ENCODE measurements around the gene OSMR. TPM values are rescaled to one million over a fixed set of nuclear protein-coding genes. Genes with fewer than 3 reads are reported as not detected.

OSMR gene
- total and polyA plus RNA-seq, 2 donors (not counting 3 experiments of a cell fraction or from before 2014, with no cell fraction given) = 6.1 to 19.7 TPM

- DNase-seq (ENCODE audit: low read depth, low spot score) (no peak), FAIRE-seq (no peak)
- no peak overlapping the region for H3K9ac ChIP-seq (replicated peaks; ENCODE audit: extremely low read depth, insufficient read depth, low read length)
- ChIA-PET POLR2A (no interaction called here), CTCF (interaction anchor here (1.2 to 2.0 kb wide), 2 partner anchors 81 to 84 kb away, joined by 3 to 5 read pairs; no protein-coding TSS in a partner anchor)
- peaks cover 0 to 3% of the 10 kb centered on the region in 2 experiments for H3K27me3 ChIP-seq (ENCODE audit: control insufficient read depth in 2 of 2, insufficient read depth in 2 of 2, low read length in 2 of 2)
- no peaks in the 10 kb centered on the region for H3K9me1 ChIP-seq (replicated peaks; ENCODE audit: control insufficient read depth, extremely low read depth, insufficient read depth, low read length)
- no peaks in the 10 kb centered on the region for H3K79me2 ChIP-seq (ENCODE audit: control insufficient read depth, insufficient read depth, low read length)
- no peak overlapping the region for H2AFZ ChIP-seq (ENCODE audit: low read depth, low read length)
- no peaks in the 10 kb centered on the region for H3K4me1 ChIP-seq (ENCODE audit: control insufficient read depth, extremely low read depth, insufficient read depth, low read length)
- no peaks in the 10 kb centered on the region for H3K9me3 ChIP-seq (replicated peaks; ENCODE audit: control insufficient read depth, insufficient read depth, low read length)
- no peak overlapping the region for H3K4me2 ChIP-seq (ENCODE audit: insufficient read depth, low read length)
- H3K4me3 ChIP-seq (replicated peaks in 1 of 3; ENCODE audit: insufficient read depth in 1 of 3, low read depth in 1 of 3, low read length in 3 of 3) = no peak overlapping the region
- intact Hi-C loops (cut with micrococcal nuclease) = no loop called here
- H3K36me3 ChIP-seq (ENCODE audit: control insufficient read depth in 2 of 2, extremely low read depth in 1 of 2, insufficient read depth in 2 of 2, low read length in 2 of 2) = no peaks in the 10 kb centered on the region
- BruUV-seq (replicated peaks) = no TSS peak
- TF ChIP-seq GATA2 (IDR thresholded peaks at IDR 0.05; ENCODE audit: insufficient read depth, insufficient read length, low read depth, low read length) (no peak), MAX (IDR thresholded peaks at IDR 0.05; ENCODE audit: insufficient read depth, insufficient read length) (no peak), POLR2AphosphoS5 (IDR thresholded peaks at IDR 0.05; ENCODE audit: insufficient read depth, low read depth, low read length) (no peak), FOS (IDR thresholded peaks at IDR 0.05; ENCODE audit: borderline replicate concordance, insufficient read depth, low read length) (no peak), CTCF (IDR thresholded peaks at IDR 0.05; ENCODE audit: extremely low read depth in 1 of 2, insufficient read depth in 1 of 2, low read depth in 1 of 2, low read length in 2 of 2) (no peak), JUN (IDR thresholded peaks at IDR 0.05; ENCODE audit: borderline replicate concordance, insufficient read depth, insufficient read length, low read depth) (no peak), POLR2A (IDR thresholded peaks at IDR 0.05; ENCODE audit: low read depth, low read length) (no peak), EZH2 (IDR thresholded peaks at IDR 0.05; ENCODE audit: borderline replicate concordance, low read depth, low read length, severe bottlenecking) (no peak), MYC (IDR thresholded peaks at IDR 0.05; ENCODE audit: low read depth, low read length) (no peak)
- H4K20me1 ChIP-seq (replicated peaks; ENCODE audit: control insufficient read depth, extremely low read depth, insufficient read depth, low read length) = no peaks in the 10 kb centered on the region
- dilution Hi-C loops (cut with MboI; ENCODE audit: extremely low pct_ligation_motif_present, low sequenced_read_pairs) = no loop called here
- no peak overlapping the region for H3K27ac ChIP-seq (ENCODE audit: insufficient read depth, low read depth, low read length)
Measured at GRCh38 chr5:38916802-38917201, 71.0 kb downstream of the OSMR start.
